NCI-H1105 (cell line): Measurements from ENCODE around the gene RPL38.

Experiments
- DNase-seq: peaks from one replicate; lab custom pipeline; 2025; lab: John Stamatoyannopoulos, UW

RPL38 gene

GRCh38 chr17:74250324-74250995 is 47.0 kb downstream of the RPL38 start:
- no peak for DNase-seq

- DNase-seq, result no peak
Measured at GRCh38 chr17:74251051-74251450, 47.6 kb downstream of the RPL38 start.

GRCh38 chr17:74251569-74251968 is 48.1 kb downstream of the RPL38 start:
- no peak for DNase-seq

GRCh38 chr17:74252211-74252610 is 48.7 kb downstream of the RPL38 start:
- no peak for DNase-seq

- DNase-seq, result no peak
Measured at GRCh38 chr17:74253036-74253435, 49.6 kb downstream of the RPL38 start.

GRCh38 chr17:74257311-74257710 is 53.8 kb downstream of the RPL38 start:
- DNase-seq, result no peak

GRCh38 chr17:74259667-74260524 is 56.4 kb downstream of the RPL38 start:
- DNase-seq, result no peak
